GM12801 (cell line): ENCODE data around the gene CHAF1A.

Experiments used
- TF ChIP-seq, protein P1 (sequence below): IDR thresholded peaks from one replicate; pipeline ENCODE4 v1.5.1; 2011; ENCODE audit warnings: control low read depth; ENCODE audit not compliant: insufficient read length; ENCODE audit errors: extremely low read depth

The CHAF1A gene

DNA sequence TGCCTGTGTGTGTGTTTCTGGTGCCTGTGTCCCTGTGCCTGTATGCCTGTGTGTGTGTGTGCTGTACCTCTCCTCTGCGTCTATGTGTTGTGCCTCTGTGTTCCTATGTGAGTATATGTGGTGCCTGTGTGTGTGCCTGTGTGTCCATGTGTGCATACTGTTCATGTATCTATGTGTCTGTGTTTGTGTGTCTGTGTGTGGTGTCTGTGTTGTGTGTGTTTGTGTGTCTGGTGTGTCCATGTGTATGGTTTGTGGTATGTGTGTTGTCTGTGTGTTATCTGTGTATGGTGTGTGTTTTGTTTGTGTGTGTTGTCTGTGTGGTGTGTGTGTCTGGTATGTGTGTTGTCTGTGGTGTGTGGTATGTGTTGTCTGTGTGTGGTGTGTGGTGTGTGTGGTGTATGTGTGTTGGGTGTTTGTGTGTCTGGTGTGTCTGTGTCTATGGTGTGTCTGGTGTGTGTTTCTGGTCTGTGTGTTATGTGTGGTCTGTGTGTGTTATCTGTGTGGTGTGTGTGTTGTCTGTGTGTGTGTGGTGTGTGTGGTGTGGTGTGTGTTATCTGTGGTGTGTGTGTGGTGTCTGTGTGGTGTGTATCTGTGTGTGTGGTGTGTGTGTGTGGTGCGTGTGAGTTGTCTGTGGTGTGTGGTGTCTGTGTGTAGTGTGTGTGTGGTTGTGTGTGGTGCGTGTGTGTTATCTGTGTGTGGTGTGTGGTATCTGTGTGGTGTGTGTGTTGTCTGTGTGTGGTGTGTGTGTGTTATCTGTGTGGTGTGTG, 90.1 kb downstream of the CHAF1A start:
- TF ChIP-seq, protein P1, sequence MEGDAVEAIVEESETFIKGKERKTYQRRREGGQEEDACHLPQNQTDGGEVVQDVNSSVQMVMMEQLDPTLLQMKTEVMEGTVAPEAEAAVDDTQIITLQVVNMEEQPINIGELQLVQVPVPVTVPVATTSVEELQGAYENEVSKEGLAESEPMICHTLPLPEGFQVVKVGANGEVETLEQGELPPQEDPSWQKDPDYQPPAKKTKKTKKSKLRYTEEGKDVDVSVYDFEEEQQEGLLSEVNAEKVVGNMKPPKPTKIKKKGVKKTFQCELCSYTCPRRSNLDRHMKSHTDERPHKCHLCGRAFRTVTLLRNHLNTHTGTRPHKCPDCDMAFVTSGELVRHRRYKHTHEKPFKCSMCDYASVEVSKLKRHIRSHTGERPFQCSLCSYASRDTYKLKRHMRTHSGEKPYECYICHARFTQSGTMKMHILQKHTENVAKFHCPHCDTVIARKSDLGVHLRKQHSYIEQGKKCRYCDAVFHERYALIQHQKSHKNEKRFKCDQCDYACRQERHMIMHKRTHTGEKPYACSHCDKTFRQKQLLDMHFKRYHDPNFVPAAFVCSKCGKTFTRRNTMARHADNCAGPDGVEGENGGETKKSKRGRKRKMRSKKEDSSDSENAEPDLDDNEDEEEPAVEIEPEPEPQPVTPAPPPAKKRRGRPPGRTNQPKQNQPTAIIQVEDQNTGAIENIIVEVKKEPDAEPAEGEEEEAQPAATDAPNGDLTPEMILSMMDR = no peak
